HG03064 (cell line): ENCODE results near the gene SLC25A5.
"Not testable (repeated sequence)": the region's sequence is repeated elsewhere in the genome, so short reads cannot be mapped to it uniquely, and the experiment has no call there.

Source experiments
- ATAC-seq: cut with Tn5 transposase; IDR thresholded peaks from one replicate; pipeline ENCODE4 v1.9.1; 2021; ENCODE audit warnings: low read depth; ENCODE audit not compliant: unreplicated experiment

Gene SLC25A5

GRCh38 chrX:119475389-119476101 is 7.3 kb downstream of the SLC25A5 start:
- no peak for ATAC-seq

GRCh38 chrX:119477812-119478232 is 9.6 kb downstream of the SLC25A5 start:
- ATAC-seq: no peak

GRCh38 chrX:119478504-119478903 is 10.3 kb downstream of the SLC25A5 start:
- no peak for ATAC-seq

- ATAC-seq: no peak
Observed at GRCh38 chrX:119479845-119480244, 11.6 kb downstream of the SLC25A5 start.

- ATAC-seq: no peak
Observed at GRCh38 chrX:119481323-119481801, 13.1 kb downstream of the SLC25A5 start.

- ATAC-seq: no peak
Observed at GRCh38 chrX:119482041-119482440, 13.8 kb downstream of the SLC25A5 start.

GRCh38 chrX:119482481-119483480 is 14.5 kb downstream of the SLC25A5 start:
- peak; percentile 86 for ATAC-seq

GRCh38 chrX:119486745-119487144 is 18.5 kb downstream of the SLC25A5 start:
- no peak for ATAC-seq

- ATAC-seq: not testable (repeated sequence)
Observed at GRCh38 chrX:119487766-119488165, 19.5 kb downstream of the SLC25A5 start.

- ATAC-seq: no peak
Observed at GRCh38 chrX:119488749-119489148, 20.5 kb downstream of the SLC25A5 start.

GRCh38 chrX:119489212-119490074 is 21.2 kb downstream of the SLC25A5 start:
- ATAC-seq: no peak

GRCh38 chrX:119492463-119492862 is 24.2 kb downstream of the SLC25A5 start:
- no peak for ATAC-seq

GRCh38 chrX:119493851-119494495 is 25.7 kb downstream of the SLC25A5 start:
- not testable (repeated sequence) for ATAC-seq

- ATAC-seq: no peak
Observed at GRCh38 chrX:119495734-119496726, 27.8 kb downstream of the SLC25A5 start.

GRCh38 chrX:119497185-119497584 is 28.9 kb downstream of the SLC25A5 start:
- no peak for ATAC-seq

- ATAC-seq: no peak
Observed at GRCh38 chrX:119500061-119500800, 32.0 kb downstream of the SLC25A5 start.

GRCh38 chrX:119501511-119502148 is 33.4 kb downstream of the SLC25A5 start:
- no peak for ATAC-seq
